Mesendoderm (in vitro differentiated cells): Measurements from ENCODE around the gene WEE2.

Source experiments
- DNase-seq: peaks from one replicate; pipeline ENCODE4 v3.0.0; 2013
- H2AK5ac ChIP-seq: 2 replicates; pipeline ENCODE4 v1.6.1; 2013; ENCODE audit warnings: low read length, inconsistent platforms
- H2BK120ac ChIP-seq: 2 replicates; pipeline ENCODE4 v1.6.1; 2013; ENCODE audit warnings: low read depth, mild to moderate bottlenecking, low read length, moderate library complexity, mixed read lengths
- H2BK15ac ChIP-seq: replicated peaks from 2 replicates; pipeline ENCODE4 v1.6.1; 2013; ENCODE audit warnings: low read depth, mild to moderate bottlenecking, moderate library complexity
- H2BK5ac ChIP-seq: 2 replicates; pipeline ENCODE4 v1.6.1; 2013; ENCODE audit warnings: low read length, inconsistent platforms
- H3K18ac ChIP-seq: 2 replicates; pipeline ENCODE4 v1.6.1; 2013; ENCODE audit warnings: mild to moderate bottlenecking, low read length, mixed read lengths
- H3K23ac ChIP-seq: one replicate; pipeline ENCODE4 v1.6.1; 2013; ENCODE audit warnings: low read length
- H3K27ac ChIP-seq: 2 replicates; pipeline ENCODE4 v1.5.1; 2013; ENCODE audit warnings: low read depth, mild to moderate bottlenecking, inconsistent platforms, low read length, moderate library complexity
- H3K27me3 ChIP-seq: 2 replicates; pipeline ENCODE4 v1.6.1; 2013; ENCODE audit warnings: low read length, control low read depth, mild to moderate bottlenecking, inconsistent platforms; ENCODE audit not compliant: insufficient read depth, poor library complexity
- H3K36me3 ChIP-seq: 2 replicates; pipeline ENCODE4 v1.6.1; 2013; ENCODE audit warnings: low read length, inconsistent platforms; ENCODE audit not compliant: control insufficient read depth, insufficient read depth
- H3K4ac ChIP-seq: one replicate; pipeline ENCODE4 v1.6.1; 2013; ENCODE audit warnings: low read depth, mild to moderate bottlenecking, low read length, moderate library complexity
- H3K4me1 ChIP-seq: 2 replicates; pipeline ENCODE4 v1.6.1; 2013; ENCODE audit warnings: low read depth, low read length, inconsistent platforms; ENCODE audit not compliant: control insufficient read depth
- H3K4me2 ChIP-seq: 2 replicates; pipeline ENCODE4 v1.6.1; 2013; ENCODE audit warnings: low read length
- H3K4me3 ChIP-seq: 2 replicates; pipeline ENCODE4 v1.5.1; 2013; ENCODE audit warnings: mild to moderate bottlenecking, low read length
- H3K56ac ChIP-seq: one replicate; pipeline ENCODE4 v1.6.1; 2013; ENCODE audit warnings: low read length
- H3K79me1 ChIP-seq: 2 replicates; pipeline ENCODE4 v1.6.1; 2013; ENCODE audit warnings: low read length, inconsistent platforms
- H3K79me2 ChIP-seq: 2 replicates; pipeline ENCODE4 v1.6.1; 2013; ENCODE audit warnings: mild to moderate bottlenecking, low read length; ENCODE audit not compliant: control insufficient read depth, insufficient read depth
- H3K9ac ChIP-seq: 2 replicates; pipeline ENCODE4 v1.6.1; 2013; ENCODE audit warnings: low read length, inconsistent platforms
- H4K5ac ChIP-seq: one replicate; pipeline ENCODE4 v1.6.1; 2013; ENCODE audit warnings: low read length
- H4K8ac ChIP-seq: one replicate; pipeline ENCODE4 v1.6.1; 2013; ENCODE audit warnings: low read depth, mild to moderate bottlenecking, control low read depth, low read length, moderate library complexity
- WGBS: extraction: QIAGEN DNeasy Blood & Tissue Kit; methylation state at CpG from one replicate; pipeline ENCODE4 v1.1.7; 2013; ENCODE audit warnings: low lambda C conversion rate, missing lambda C conversion rate; ENCODE audit not compliant: insufficient coverage; ENCODE audit errors: extremely low coverage; 5-methylcytosine and 5-hydroxymethylcytosine counted together

WEE2 gene

GRCh38 chr7:141665208-141666035, 42.7 kb upstream of the WEE2 start:
- H3K23ac ChIP-seq: no peak overlapping the region
- H3K27ac ChIP-seq: no peak overlapping the region
- no peaks in the 10 kb centered on the region for H3K4me1 ChIP-seq
- H2BK120ac ChIP-seq: no peak overlapping the region
- H2BK5ac ChIP-seq: no peak overlapping the region
- no peak overlapping the region for H3K4me2 ChIP-seq
- no peaks in the 10 kb centered on the region for H3K27me3 ChIP-seq
- no peaks in the 10 kb centered on the region for H3K79me2 ChIP-seq
- no peak overlapping the region for H4K5ac ChIP-seq
- no peaks in the 10 kb centered on the region for H3K36me3 ChIP-seq
- no peak for DNase-seq
- WGBS: no CpG with 5 or more reads among the region's 18 CpGs
- no peak overlapping the region for H3K4ac ChIP-seq
- H2BK15ac ChIP-seq: no peak overlapping the region
- H3K79me1 ChIP-seq: no peaks in the 10 kb centered on the region
- H3K18ac ChIP-seq: no peak overlapping the region
- no peak overlapping the region for H2AK5ac ChIP-seq
- H4K8ac ChIP-seq: no peak overlapping the region
- no peak overlapping the region for H3K4me3 ChIP-seq
- no peak overlapping the region for H3K56ac ChIP-seq
- H3K9ac ChIP-seq: no peak overlapping the region

- H2AK5ac ChIP-seq: no peak overlapping the region
- H3K23ac ChIP-seq: no peak overlapping the region
- no peak overlapping the region for H3K27ac ChIP-seq
- H3K4me1 ChIP-seq: no peaks in the 10 kb centered on the region
- DNase-seq: no peak
- no peak overlapping the region for H3K4me2 ChIP-seq
- H2BK5ac ChIP-seq: no peak overlapping the region
- no CpG with 5 or more reads among the region's 4 CpGs for WGBS
- H3K18ac ChIP-seq: no peak overlapping the region
- H2BK120ac ChIP-seq: no peak overlapping the region
- H3K56ac ChIP-seq: no peak overlapping the region
- no peak overlapping the region for H4K8ac ChIP-seq
- H2BK15ac ChIP-seq: no peak overlapping the region
- H3K9ac ChIP-seq: no peak overlapping the region
- H3K4me3 ChIP-seq: no peak overlapping the region
- H3K36me3 ChIP-seq: no peaks in the 10 kb centered on the region
- H3K79me2 ChIP-seq: no peaks in the 10 kb centered on the region
- H4K5ac ChIP-seq: no peak overlapping the region
- no peaks in the 10 kb centered on the region for H3K27me3 ChIP-seq
- no peaks in the 10 kb centered on the region for H3K79me1 ChIP-seq
- H3K4ac ChIP-seq: no peak overlapping the region
Measured at GRCh38 chr7:141666071-141666470, 42.1 kb upstream of the WEE2 start.

GRCh38 chr7:141668853-141669252, 39.3 kb upstream of the WEE2 start:
- H2BK5ac ChIP-seq: no peak overlapping the region
- no peaks in the 10 kb centered on the region for H3K4me1 ChIP-seq
- H3K18ac ChIP-seq: no peak overlapping the region
- H3K79me2 ChIP-seq: no peaks in the 10 kb centered on the region
- no peak overlapping the region for H3K27ac ChIP-seq
- DNase-seq: no peak
- H3K9ac ChIP-seq: no peak overlapping the region
- no CpG with 5 or more reads among the region's 2 CpGs for WGBS
- H3K79me1 ChIP-seq: no peaks in the 10 kb centered on the region
- no peak overlapping the region for H4K5ac ChIP-seq
- no peak overlapping the region for H3K4me3 ChIP-seq
- H3K56ac ChIP-seq: no peak overlapping the region
- no peaks in the 10 kb centered on the region for H3K27me3 ChIP-seq
- no peak overlapping the region for H2BK15ac ChIP-seq
- no peak overlapping the region for H3K23ac ChIP-seq
- H3K4ac ChIP-seq: no peak overlapping the region
- no peak overlapping the region for H4K8ac ChIP-seq
- no peak overlapping the region for H2AK5ac ChIP-seq
- H3K36me3 ChIP-seq: no peaks in the 10 kb centered on the region
- no peak overlapping the region for H2BK120ac ChIP-seq
- H3K4me2 ChIP-seq: no peak overlapping the region

GRCh38 chr7:141671705-141672496, 36.3 kb upstream of the WEE2 start:
- no peak overlapping the region for H3K56ac ChIP-seq
- no peaks in the 10 kb centered on the region for H3K27me3 ChIP-seq
- H3K4me1 ChIP-seq: no peaks in the 10 kb centered on the region
- no peak overlapping the region for H3K4me2 ChIP-seq
- no peak overlapping the region for H3K9ac ChIP-seq
- H2BK15ac ChIP-seq: no peak overlapping the region
- no peaks in the 10 kb centered on the region for H3K36me3 ChIP-seq
- no peak overlapping the region for H2BK5ac ChIP-seq
- WGBS: no CpG with 5 or more reads among the region's 7 CpGs
- no peaks in the 10 kb centered on the region for H3K79me1 ChIP-seq
- no peaks in the 10 kb centered on the region for H3K79me2 ChIP-seq
- no peak overlapping the region for H2BK120ac ChIP-seq
- H3K27ac ChIP-seq: no peak overlapping the region
- no peak overlapping the region for H4K5ac ChIP-seq
- no peak overlapping the region for H3K23ac ChIP-seq
- H3K18ac ChIP-seq: no peak overlapping the region
- H4K8ac ChIP-seq: no peak overlapping the region
- H3K4me3 ChIP-seq: no peak overlapping the region
- no peak for DNase-seq
- H3K4ac ChIP-seq: no peak overlapping the region
- no peak overlapping the region for H2AK5ac ChIP-seq

- no peak overlapping the region for H3K4me2 ChIP-seq
Measured at GRCh38 chr7:141673346-141673745, 34.8 kb upstream of the WEE2 start.

More at GRCh38 chr7:141673346-141673745, 34.8 kb upstream of the WEE2 start:
- no peak overlapping the region for H2BK120ac ChIP-seq
- H3K18ac ChIP-seq: no peak overlapping the region
- no peak overlapping the region for H4K5ac ChIP-seq
- no peak overlapping the region for H4K8ac ChIP-seq
- no peaks in the 10 kb centered on the region for H3K79me2 ChIP-seq
- no peaks in the 10 kb centered on the region for H3K79me1 ChIP-seq
- no peak overlapping the region for H3K4me3 ChIP-seq
- H3K9ac ChIP-seq: no peak overlapping the region
- H2AK5ac ChIP-seq: no peak overlapping the region
- H3K27ac ChIP-seq: no peak overlapping the region
- H3K36me3 ChIP-seq: no peaks in the 10 kb centered on the region
- DNase-seq: no peak
- H2BK5ac ChIP-seq: no peak overlapping the region
- H2BK15ac ChIP-seq: no peak overlapping the region
- no CpG with 5 or more reads among the region's 3 CpGs for WGBS
- no peaks in the 10 kb centered on the region for H3K27me3 ChIP-seq
- no peak overlapping the region for H3K4ac ChIP-seq
- H3K4me1 ChIP-seq: no peaks in the 10 kb centered on the region
- H3K23ac ChIP-seq: no peak overlapping the region
- H3K56ac ChIP-seq: no peak overlapping the region
